Measurements from ENCODE around the gene EPAS1. TPM values are rescaled to one million over a fixed set of nuclear protein-coding genes. Genes with fewer than 3 reads are reported as not detected.
A peak's percentile ranks its signal among the peaks of the same experiment; 100 is the strongest.

The EPAS1 gene
- total and polyA plus RNA-seq, 9 of the 15 experiments (the other 6 are each of a cell fraction or from before 2014, with no cell fraction given), result 0.25 to 11.2 (median 4.1) TPM

GRCh38 chr2:46270384-46270783, 26.8 kb upstream of the EPAS1 start (continued):
- peak; percentile 95 for TF ChIP-seq JUND (IDR thresholded peaks at IDR 0.05; ENCODE audit: borderline replicate concordance, low read depth, low read length)
- TF ChIP-seq JUND (tag; IDR thresholded peaks at IDR 0.05; ENCODE audit: borderline replicate concordance, low read depth, low read length), result peak; percentile 97
- TF ChIP-seq SMARCA4 (IDR thresholded peaks at IDR 0.05), result peak; percentile 57; the same call in 1 of the 2 replicates
- peak; percentile 18; the same call in 1 of the 2 replicates for TF ChIP-seq ARID1B (IDR thresholded peaks at IDR 0.05)
- TF ChIP-seq ZFP91 (CRISPR knock-in tag; IDR thresholded peaks at IDR 0.05), result no peak
- TF ChIP-seq PHF20 (IDR thresholded peaks at IDR 0.05; ENCODE audit: partially characterized antibody), result no peak
- peak in 1 of 2 experiments; percentile 65; a peak in 1 of 4 replicates for TF ChIP-seq TEAD1 (CRISPR knock-in tag; IDR thresholded peaks at IDR 0.05)
- peak; percentile 97 for TF ChIP-seq ATF7 (IDR thresholded peaks at IDR 0.05)
- peak; percentile 36; the same call in 1 of the 2 replicates for TF ChIP-seq ZNF584 (CRISPR knock-in tag; IDR thresholded peaks at IDR 0.05; ENCODE audit: low read depth)
- peak; percentile 52; the same call in 1 of the 2 replicates for TF ChIP-seq DMBX1 (CRISPR knock-in tag; IDR thresholded peaks at IDR 0.05; ENCODE audit: borderline replicate concordance)
- no peak for TF ChIP-seq HDAC2 (IDR thresholded peaks at IDR 0.05)
- TF ChIP-seq TEAD4 (IDR thresholded peaks at IDR 0.05; ENCODE audit: low read length), result peak; percentile 47; the same call in 1 of the 2 replicates
- TF ChIP-seq TEAD4 (CRISPR knock-in tag; IDR thresholded peaks at IDR 0.05; ENCODE audit: borderline replicate concordance), result no peak
- TF ChIP-seq SMAD4 (CRISPR knock-in tag; conservative IDR thresholded peaks at IDR 0.05), result 0 out of 2 replicates have a peak, but pooled peaks have one; percentile 14
